Smooth muscle cell (in vitro differentiated cells): ENCODE measurements around the gene CACNB3. TPM values are rescaled to one million over a fixed set of nuclear protein-coding genes. Genes with fewer than 3 reads are reported as not detected.

Experiments
- DNase-seq: peaks from one replicate; lab custom pipeline; 2025; ENCODE audit not compliant: unreplicated experiment; lab: John Stamatoyannopoulos, UW
- H2AFZ ChIP-seq: fragments of 200-600 bp; sonication (generic); 2 replicates; pipeline ENCODE4 v1.6.0; 2016; ENCODE audit warnings: antibody characterized with exemption, low read depth, mild to moderate bottlenecking
- H3F3A ChIP-seq: fragments of 200-600 bp; sonication (generic); 2 replicates; pipeline ENCODE4 v1.6.0; 2017; ENCODE audit warnings: antibody characterized with exemption, low read depth
- H3K27ac ChIP-seq: fragments of 200-600 bp; sonication (generic); 2 replicates; pipeline ENCODE4 v1.5.1; 2016; ENCODE audit warnings: low read depth, mild to moderate bottlenecking
- H3K27me3 ChIP-seq: fragments of 200-600 bp; sonication (generic); 2 replicates; pipeline ENCODE4 v1.6.1; 2016; ENCODE audit warnings: low read depth, mild to moderate bottlenecking
- H3K36me3 ChIP-seq: fragments of 200-600 bp; sonication (generic); 2 replicates; pipeline ENCODE4 v1.5.1; 2016; ENCODE audit warnings: low read depth
- H3K4me1 ChIP-seq: fragments of 200-600 bp; sonication (generic); 2 replicates; pipeline ENCODE4 v1.5.1; 2016; ENCODE audit warnings: low read depth
- H3K4me2 ChIP-seq: fragments of 200-600 bp; sonication (generic); 2 replicates; pipeline ENCODE4 v1.6.0; 2016; ENCODE audit warnings: mild to moderate bottlenecking
- H3K4me3 ChIP-seq: fragments of 200-600 bp; sonication (generic); 2 replicates; pipeline ENCODE4 v1.5.1; 2016; ENCODE audit warnings: mild to moderate bottlenecking
- H3K79me2 ChIP-seq: fragments of 200-600 bp; sonication (generic); 2 replicates; pipeline ENCODE4 v1.6.0; 2016; ENCODE audit warnings: low read depth, mild to moderate bottlenecking
- H3K9ac ChIP-seq: fragments of 200-600 bp; sonication (generic); 2 replicates; pipeline ENCODE4 v1.6.0; 2016; ENCODE audit warnings: low read depth
- H3K9me3 ChIP-seq: fragments of 200-600 bp; sonication (generic); replicated peaks from 2 replicates; pipeline ENCODE4 v1.5.1; 2016; ENCODE audit warnings: low read depth
- H4K20me1 ChIP-seq: fragments of 200-600 bp; sonication (generic); 2 replicates; pipeline ENCODE4 v1.6.0; 2016; ENCODE audit warnings: low read depth
- CTCF ChIP-seq: fragments of 200-600 bp; sonication (generic); IDR thresholded peaks from 2 replicates; pipeline ENCODE4 v1.5.1; 2017; ENCODE audit warnings: borderline replicate concordance, mild to moderate bottlenecking, antibody characterized with exemption; ENCODE audit not compliant: insufficient read depth, poor library complexity, severe bottlenecking
- WGBS: methylation state at CpG from one replicate; pipeline ENCODE4 v1.1.7; 2016; ENCODE audit warnings: low lambda C conversion rate; 5-methylcytosine and 5-hydroxymethylcytosine counted together
- polyA plus RNA-seq: library from polyadenylated mRNA; unstranded; fragments of >200 nt; fragmentation: Nextera tagmentation; extraction: Ambion mirVana; gene quantifications from 2 replicates; pipeline ENCODE4 v1.2.1, GENCODE V29; 2016
- total RNA-seq: library from RNA; depleted of rRNA; stranded (reverse); fragments of >200 nt; gene quantifications from 2 replicates; pipeline ENCODE4 v1.2.3, GENCODE V29; 2014

Gene CACNB3
- total and polyA plus RNA-seq, 2 experiments from 2014 or later: 18.5 to 21.7 TPM

- DNase-seq: no peak
- Histone ChIP-seq H3K4me2 (no peak overlapping the region), H3K9me3 (no peaks in the 10 kb centered on the region), H3K4me3 (no peak overlapping the region), H3K9ac (no peak overlapping the region), H3K27ac (no peak overlapping the region), H3K27me3 (no peaks in the 10 kb centered on the region), H2AFZ (no peak overlapping the region), H4K20me1 (peaks cover 34% of the 10 kb centered on the region), H3K79me2 (no peaks in the 10 kb centered on the region), H3K4me1 (no peaks in the 10 kb centered on the region), H3K36me3 (no peaks in the 10 kb centered on the region), H3F3A (no peaks in the 10 kb centered on the region)
- TF ChIP-seq CTCF: no peak
- WGBS: 96% methylated on average over 28 of the region's 29 CpGs
Observed at GRCh38 chr12:48775991-48776649, 42.2 kb upstream of the CACNB3 start.

- H3K4me2 ChIP-seq: no peak overlapping the region
- H4K20me1 ChIP-seq: peaks cover 43% of the 10 kb centered on the region
- no peaks in the 10 kb centered on the region for H3K79me2 ChIP-seq
- no peak for DNase-seq
- H3K4me1 ChIP-seq: no peaks in the 10 kb centered on the region
- no peaks in the 10 kb centered on the region for H3K36me3 ChIP-seq
- H3K27ac ChIP-seq: no peak overlapping the region
- WGBS: 97% methylated on average over 6 of the region's 6 CpGs
- H3K27me3 ChIP-seq: no peaks in the 10 kb centered on the region
- no peaks in the 10 kb centered on the region for H3K9me3 ChIP-seq
- H2AFZ ChIP-seq: no peak overlapping the region
- no peaks in the 10 kb centered on the region for H3F3A ChIP-seq
- H3K4me3 ChIP-seq: no peak overlapping the region
- H3K9ac ChIP-seq: no peak overlapping the region
- TF ChIP-seq CTCF: no peak
Observed at GRCh38 chr12:48776956-48777355, 41.3 kb upstream of the CACNB3 start.

GRCh38 chr12:48777501-48778400 is 40.5 kb upstream of the CACNB3 start:
- no peak for DNase-seq
- H3K36me3 ChIP-seq: no peaks in the 10 kb centered on the region
- no peak overlapping the region for H3K27ac ChIP-seq
- H3K4me1 ChIP-seq: no peaks in the 10 kb centered on the region
- H3K79me2 ChIP-seq: no peaks in the 10 kb centered on the region
- H3K27me3 ChIP-seq: no peaks in the 10 kb centered on the region
- TF ChIP-seq CTCF: no peak
- H3F3A ChIP-seq: no peaks in the 10 kb centered on the region
- H4K20me1 ChIP-seq: peaks cover 51% of the 10 kb centered on the region
- no peak overlapping the region for H3K4me2 ChIP-seq
- H3K4me3 ChIP-seq: no peak overlapping the region
- H3K9ac ChIP-seq: no peak overlapping the region
- H2AFZ ChIP-seq: no peak overlapping the region
- no peaks in the 10 kb centered on the region for H3K9me3 ChIP-seq
- 91% methylated on average over 16 of the region's 16 CpGs for WGBS
